Esophagus muscularis mucosa (tissue), 3 donors: ENCODE data around the gene ITGA7.

Experiments
- POLR2A ChIP-seq: fragments of 450-650 bp; IDR thresholded peaks from one replicate; pipeline ENCODE4 v1.6.1; 2017; ENCODE audit warnings: antibody characterized with exemption, moderate library complexity, mild to moderate bottlenecking, low read depth
- TF ChIP-seq, protein P1 (sequence below), 3 experiments: fragments of 200-600 bp in 2 of 3; fragments of 450-650 bp in 1 of 3; sonication (generic) in 2 of 3; IDR thresholded peaks; one replicate each; pipeline ENCODE4 v1.5.1; 2017 to 2019; ENCODE audit warnings: antibody characterized with exemption in 3 of 3, mild to moderate bottlenecking in 2 of 3, moderate library complexity in 1 of 3

DNA sequence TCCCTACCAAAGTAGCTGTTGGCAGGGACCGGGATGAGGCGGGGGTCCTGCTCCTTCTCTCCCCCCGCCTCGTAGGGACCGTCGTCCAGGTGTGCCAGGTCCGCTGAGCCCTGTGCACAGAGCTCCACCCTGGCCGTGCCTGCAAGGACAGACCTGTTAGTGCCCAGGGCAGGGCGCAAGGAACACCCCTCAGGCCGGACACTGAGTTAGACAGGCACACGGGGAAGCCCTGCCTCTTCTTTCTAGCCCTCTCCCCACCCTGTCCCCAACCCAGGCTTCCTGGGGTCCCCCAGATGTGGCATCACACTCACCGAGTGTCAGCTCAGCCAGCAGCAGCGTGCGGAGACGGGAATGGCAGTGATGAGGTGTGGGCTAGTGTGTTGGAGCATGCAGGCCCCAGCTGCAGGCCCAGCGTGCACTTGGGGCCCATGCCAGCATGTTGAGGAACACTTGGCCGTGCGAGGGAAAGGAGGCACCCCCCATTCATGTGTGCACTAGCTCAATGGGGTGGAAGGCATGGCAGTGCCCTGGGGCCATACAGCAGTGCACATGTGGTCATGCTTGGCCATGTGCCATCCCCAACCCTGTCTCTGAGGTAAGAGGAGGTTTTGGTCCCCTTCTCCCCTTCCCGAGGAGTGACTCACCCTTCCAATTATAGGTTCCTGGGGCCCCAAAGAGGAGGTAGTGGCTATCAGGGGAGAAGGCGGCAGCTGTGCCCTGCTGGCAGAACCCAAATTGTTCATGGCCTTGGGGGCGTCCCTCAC, 7.3 kb downstream of the ITGA7 start:
- TF ChIP-seq, protein P1, sequence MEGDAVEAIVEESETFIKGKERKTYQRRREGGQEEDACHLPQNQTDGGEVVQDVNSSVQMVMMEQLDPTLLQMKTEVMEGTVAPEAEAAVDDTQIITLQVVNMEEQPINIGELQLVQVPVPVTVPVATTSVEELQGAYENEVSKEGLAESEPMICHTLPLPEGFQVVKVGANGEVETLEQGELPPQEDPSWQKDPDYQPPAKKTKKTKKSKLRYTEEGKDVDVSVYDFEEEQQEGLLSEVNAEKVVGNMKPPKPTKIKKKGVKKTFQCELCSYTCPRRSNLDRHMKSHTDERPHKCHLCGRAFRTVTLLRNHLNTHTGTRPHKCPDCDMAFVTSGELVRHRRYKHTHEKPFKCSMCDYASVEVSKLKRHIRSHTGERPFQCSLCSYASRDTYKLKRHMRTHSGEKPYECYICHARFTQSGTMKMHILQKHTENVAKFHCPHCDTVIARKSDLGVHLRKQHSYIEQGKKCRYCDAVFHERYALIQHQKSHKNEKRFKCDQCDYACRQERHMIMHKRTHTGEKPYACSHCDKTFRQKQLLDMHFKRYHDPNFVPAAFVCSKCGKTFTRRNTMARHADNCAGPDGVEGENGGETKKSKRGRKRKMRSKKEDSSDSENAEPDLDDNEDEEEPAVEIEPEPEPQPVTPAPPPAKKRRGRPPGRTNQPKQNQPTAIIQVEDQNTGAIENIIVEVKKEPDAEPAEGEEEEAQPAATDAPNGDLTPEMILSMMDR (IDR thresholded peaks at IDR 0.05): no peak
- TF ChIP-seq POLR2A: no peak
